ENCODE results near the gene RIPOR2.

Gene RIPOR2

GRCh38 chr6:24943774-24944173 is 8.0 kb upstream of the RIPOR2 start:
- no peak for DNase-seq (ENCODE audit: extremely low read depth, low read depth)
- TF ChIP-seq CTCF (IDR thresholded peaks at IDR 0.05; ENCODE audit: low read depth, low read length, missing control alignments) = no peak
- no peak overlapping the region for H3K4me3 ChIP-seq (replicated peaks; ENCODE audit: low read depth, low read length)

DNA sequence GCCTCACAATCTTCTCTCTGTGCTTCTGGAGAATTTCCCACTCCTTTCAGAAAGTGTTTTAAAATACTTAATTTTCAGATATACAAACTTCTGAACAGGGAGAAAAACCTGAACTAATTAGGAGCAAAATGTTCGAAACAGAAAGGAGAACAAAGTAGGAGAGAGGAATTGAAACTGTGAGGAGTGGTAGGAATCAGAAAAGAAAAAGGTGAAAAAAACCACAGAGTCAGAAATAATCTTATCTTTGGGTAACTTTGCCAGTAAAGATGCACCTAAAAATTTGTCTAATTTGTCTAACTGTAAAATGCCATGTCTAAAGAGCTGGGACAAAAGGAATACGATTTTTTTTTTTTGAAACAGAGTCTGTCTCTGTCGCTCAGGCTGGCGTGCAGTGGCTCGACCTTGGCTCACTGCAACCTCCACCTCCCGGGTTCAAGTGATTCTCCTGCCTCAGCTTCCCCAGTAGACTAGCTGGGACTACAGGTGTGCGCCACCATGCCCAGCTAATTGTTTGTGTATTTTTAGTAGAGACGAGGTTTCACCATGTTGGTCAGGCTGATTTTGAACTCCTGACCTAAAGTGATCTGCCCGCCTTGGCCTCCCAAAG is 4.7 kb upstream of the RIPOR2 start:
- no peak overlapping the region for H3K4me3 ChIP-seq (replicated peaks; ENCODE audit: low read depth, low read length)
- no peak for DNase-seq (ENCODE audit: extremely low read depth, low read depth)
- TF ChIP-seq CTCF (IDR thresholded peaks at IDR 0.05; ENCODE audit: low read depth, low read length, missing control alignments) = no peak

DNA sequence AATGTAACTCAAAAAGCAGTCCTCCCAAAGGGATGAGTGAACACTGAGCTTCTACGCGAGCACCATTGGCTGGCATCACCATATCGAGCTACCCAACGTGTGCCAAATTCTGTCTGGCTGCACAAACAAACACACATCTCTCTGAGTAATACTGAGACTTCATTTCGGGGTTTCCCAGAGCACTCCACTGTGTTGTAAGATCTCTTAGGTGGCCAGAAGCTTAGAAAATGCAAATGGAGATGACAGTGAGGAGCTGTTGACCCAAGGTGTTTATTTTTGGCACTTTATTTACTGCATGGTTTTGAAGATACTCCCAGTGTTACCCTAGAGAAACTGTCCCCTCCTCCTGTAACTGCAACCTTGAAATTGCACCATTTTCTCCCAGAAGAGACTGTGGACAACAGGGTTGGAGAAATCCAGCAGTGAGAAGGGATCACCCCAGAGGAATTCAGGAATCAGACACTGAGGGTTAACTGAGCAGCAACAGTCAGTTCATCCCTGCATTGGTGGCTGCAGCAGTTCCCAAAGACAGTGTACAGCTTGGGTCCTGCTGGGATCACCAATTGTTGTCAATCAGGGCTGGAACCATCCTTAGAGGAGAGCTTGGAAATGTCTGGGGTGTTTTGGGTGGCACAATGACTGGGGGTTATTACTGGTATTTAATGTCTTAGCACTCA is 1.0 kb upstream of the RIPOR2 start:
- no peak for DNase-seq (ENCODE audit: extremely low read depth, low read depth)
- TF ChIP-seq CTCF (IDR thresholded peaks at IDR 0.05; ENCODE audit: low read depth, low read length, missing control alignments) = no peak

GRCh38 chr6:24933868-24934401 is 1.8 kb downstream of the RIPOR2 start:
- peak; percentile 64 for TF ChIP-seq CTCF (IDR thresholded peaks at IDR 0.05; ENCODE audit: low read depth, low read length, missing control alignments)
- H3K4me3 ChIP-seq (replicated peaks; ENCODE audit: low read depth, low read length) = no peak overlapping the region
- no peak for DNase-seq (ENCODE audit: extremely low read depth, low read depth)

More for the DNA sequence above, 1.0 kb upstream of the RIPOR2 start:
- H3K4me3 ChIP-seq (replicated peaks; ENCODE audit: low read depth, low read length) = no peak overlapping the region

DNA sequence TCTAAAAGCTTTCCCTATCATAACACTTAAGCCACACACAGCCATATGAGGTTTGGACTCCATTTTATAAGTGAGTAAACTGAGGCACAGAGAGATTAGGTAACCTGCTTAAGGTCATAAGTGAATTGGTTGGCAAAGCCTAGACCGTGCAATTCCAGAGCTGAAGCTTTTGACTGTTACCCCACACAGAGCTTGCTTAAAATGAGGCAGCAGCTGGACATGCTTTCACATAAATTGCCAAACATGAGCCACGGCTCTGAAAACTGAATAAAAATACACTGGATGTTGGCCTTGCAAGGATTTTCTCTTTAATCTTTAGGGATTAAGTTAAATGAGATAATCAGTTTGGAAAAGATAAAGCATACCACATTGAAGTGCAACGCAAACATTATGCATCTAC is 2.5 kb downstream of the RIPOR2 start:
- DNase-seq (ENCODE audit: extremely low read depth, low read depth) = no peak
- TF ChIP-seq CTCF (IDR thresholded peaks at IDR 0.05; ENCODE audit: low read depth, low read length, missing control alignments) = no peak
- no peak overlapping the region for H3K4me3 ChIP-seq (replicated peaks; ENCODE audit: low read depth, low read length)

DNA sequence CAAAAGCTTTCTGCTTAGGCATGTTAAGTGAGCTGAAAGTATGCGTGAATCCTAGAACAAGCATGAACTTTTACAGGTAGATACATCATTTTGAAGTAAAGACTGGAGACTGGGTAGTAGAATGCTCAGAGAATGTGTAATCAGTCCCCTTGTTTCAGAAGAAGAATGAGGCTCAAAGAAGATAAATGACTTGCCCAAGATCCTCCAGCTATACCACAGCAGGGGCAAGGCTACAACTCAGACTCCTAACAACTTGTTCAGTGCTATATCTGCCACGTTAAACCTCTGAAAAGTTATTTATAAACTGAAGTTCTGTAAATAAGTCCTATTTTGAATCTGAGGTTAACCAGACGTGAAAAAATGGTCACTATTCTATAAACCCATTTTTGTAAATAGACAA is 2.9 kb downstream of the RIPOR2 start:
- TF ChIP-seq CTCF (IDR thresholded peaks at IDR 0.05; ENCODE audit: low read depth, low read length, missing control alignments) = no peak
- no peak for DNase-seq (ENCODE audit: extremely low read depth, low read depth)
- no peak overlapping the region for H3K4me3 ChIP-seq (replicated peaks; ENCODE audit: low read depth, low read length)

Measured in HFF-Myc (cell line).